GM23338 (cell line): ENCODE results near the gene PHYHIPL.

Source experiments
- CTCF ChIP-seq, 2 experiments: fragments of 200-600 bp in 1 of 2; sonication (generic) in 1 of 2; conservative IDR thresholded peaks; 2 replicates each; pipeline versions ENCODE4 v1.5.1 to v1.6.1; 2016 to 2017; ENCODE audit warnings: antibody characterized with exemption in 2 of 2, low read depth in 2 of 2, mild to moderate bottlenecking in 2 of 2, moderate library complexity in 1 of 2
- EZH2 ChIP-seq: fragments of 200-600 bp; sonication (generic); IDR thresholded peaks from one replicate; pipeline ENCODE4 v1.8.0; 2017; ENCODE audit warnings: antibody characterized with exemption, mild to moderate bottlenecking, low read depth; ENCODE audit not compliant: unreplicated experiment
- POLR2AphosphoS5 ChIP-seq: IDR thresholded peaks from 2 replicates; pipeline ENCODE4 v1.6.1; 2016; ENCODE audit warnings: antibody characterized with exemption, low read depth

- TF ChIP-seq CTCF (conservative IDR thresholded peaks at IDR 0.05; ENCODE audit: low read depth in 2 of 2): no peak
- TF ChIP-seq POLR2AphosphoS5: no peak
- no peak for TF ChIP-seq EZH2
Measured at GRCh38 chr10:59206204-59206720, 29.8 kb downstream of the PHYHIPL start.
